Ishikawa (cell line): ENCODE measurements around the gene DTYMK.

Source experiments
- CEBPB ChIP-seq: IDR thresholded peaks from 2 replicates; pipeline ENCODE4 v1.6.1; 2012
- CREB1 ChIP-seq: IDR thresholded peaks from 2 replicates; pipeline ENCODE4 v1.6.1; 2012; ENCODE audit warnings: low read depth
- EGR1 ChIP-seq: IDR thresholded peaks from 2 replicates; pipeline ENCODE4 v1.6.1; 2012
- EP300 ChIP-seq: IDR thresholded peaks from 2 replicates; pipeline ENCODE4 v1.6.1; 2012; ENCODE audit warnings: borderline replicate concordance
- FOXM1 ChIP-seq: IDR thresholded peaks from 2 replicates; pipeline ENCODE4 v1.6.1; 2012; ENCODE audit warnings: low read depth, borderline replicate concordance
- NFIC ChIP-seq: IDR thresholded peaks from 2 replicates; pipeline ENCODE4 v1.6.1; 2012
- RAD21 ChIP-seq: IDR thresholded peaks from 2 replicates; pipeline ENCODE4 v1.6.1; 2012; ENCODE audit warnings: low read depth
- TAF1 ChIP-seq: IDR thresholded peaks from 2 replicates; pipeline ENCODE4 v1.6.1; 2012; ENCODE audit warnings: low read depth, mild to moderate bottlenecking
- TCF12 ChIP-seq: IDR thresholded peaks from 2 replicates; pipeline ENCODE4 v1.6.1; 2012; ENCODE audit warnings: low read depth
- TEAD4 ChIP-seq: IDR thresholded peaks from 2 replicates; pipeline ENCODE4 v1.6.1; 2012
- USF1 ChIP-seq: IDR thresholded peaks from 2 replicates; pipeline ENCODE4 v1.6.1; 2012
- YY1 ChIP-seq: IDR thresholded peaks from 2 replicates; pipeline ENCODE4 v1.6.1; 2012; ENCODE audit warnings: low read depth
- ZBTB7A ChIP-seq: IDR thresholded peaks from 2 replicates; pipeline ENCODE4 v1.6.1; 2012; ENCODE audit warnings: low read depth
- TF ChIP-seq, protein P1 (sequence below): IDR thresholded peaks from 2 replicates; pipeline ENCODE4 v1.6.1; 2012
- TF ChIP-seq, protein P2 (sequence below): IDR thresholded peaks from 2 replicates; pipeline ENCODE4 v1.6.1; 2012; ENCODE audit warnings: low read depth, mild to moderate bottlenecking

Gene DTYMK

GRCh38 chr2:241722896-241723454 lies 36.4 kb upstream of the DTYMK start:
- no peak for TF ChIP-seq EP300
- TF ChIP-seq NFIC: no peak
- no peak for TF ChIP-seq EGR1
- TF ChIP-seq TAF1: no peak

- TF ChIP-seq YY1 (no peak), TCF12 (no peak), EP300 (no peak), USF1 (no peak), EGR1 (no peak), FOXM1 (no peak), ZBTB7A (no peak), TAF1 (no peak), NFIC (no peak), CEBPB (no peak)
- TF ChIP-seq, protein P1, sequence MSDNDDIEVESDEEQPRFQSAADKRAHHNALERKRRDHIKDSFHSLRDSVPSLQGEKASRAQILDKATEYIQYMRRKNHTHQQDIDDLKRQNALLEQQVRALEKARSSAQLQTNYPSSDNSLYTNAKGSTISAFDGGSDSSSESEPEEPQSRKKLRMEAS: no peak
Measured at GRCh38 chr2:241721852-241722251, 35.2 kb upstream of the DTYMK start.

DNA sequence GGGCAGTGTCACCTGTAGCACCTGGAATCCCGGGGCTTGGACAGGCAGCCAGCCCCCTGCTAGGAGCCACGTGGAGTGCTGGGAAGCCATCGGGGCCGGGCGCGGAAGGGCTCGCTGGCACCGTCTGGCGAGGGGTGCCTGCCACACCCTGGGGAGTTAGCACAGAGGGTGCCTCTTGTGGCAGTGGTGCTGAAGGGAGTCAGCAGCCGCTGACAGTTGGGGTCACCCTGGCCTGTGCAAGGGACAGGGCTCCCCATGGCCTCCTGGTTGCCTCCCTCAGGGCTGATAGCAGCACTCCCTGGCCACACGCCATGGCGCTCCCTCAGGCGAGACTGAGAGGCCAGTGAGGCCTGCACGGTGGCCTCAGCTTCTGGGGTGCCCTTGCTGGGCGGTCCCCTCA lies 33.9 kb upstream of the DTYMK start:
- TF ChIP-seq TCF12: no peak
- no peak for TF ChIP-seq TEAD4
- TF ChIP-seq NFIC: no peak
- no peak for TF ChIP-seq EGR1
- TF ChIP-seq FOXM1: no peak

DNA sequence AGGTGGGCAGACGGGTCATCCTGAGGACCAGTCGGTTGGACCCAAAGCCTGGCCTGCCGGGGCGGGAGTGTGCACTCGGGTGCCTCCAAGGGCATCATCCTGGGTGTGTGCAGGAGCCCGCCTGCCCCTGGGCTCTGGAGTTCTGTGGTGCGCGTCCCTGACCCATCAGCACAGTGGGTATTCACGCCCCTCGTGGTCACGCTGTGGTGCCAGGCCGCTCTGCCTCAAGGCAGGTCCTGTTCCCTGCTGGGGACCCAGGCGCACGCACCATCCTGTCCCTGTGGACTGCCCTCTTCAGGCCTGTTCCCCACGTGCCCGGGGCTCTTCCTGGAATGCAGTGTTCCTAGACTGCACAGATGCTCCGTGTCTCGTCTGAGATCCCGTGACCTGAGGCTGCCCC lies 33.5 kb upstream of the DTYMK start:
- TF ChIP-seq RAD21 (no peak), ZBTB7A (no peak), TAF1 (no peak), CEBPB (no peak), USF1 (no peak)
- TF ChIP-seq, protein P1: no peak

GRCh38 chr2:241719093-241719492 lies 32.5 kb upstream of the DTYMK start:
- no peak for TF ChIP-seq YY1
- TF ChIP-seq TCF12: no peak

DNA sequence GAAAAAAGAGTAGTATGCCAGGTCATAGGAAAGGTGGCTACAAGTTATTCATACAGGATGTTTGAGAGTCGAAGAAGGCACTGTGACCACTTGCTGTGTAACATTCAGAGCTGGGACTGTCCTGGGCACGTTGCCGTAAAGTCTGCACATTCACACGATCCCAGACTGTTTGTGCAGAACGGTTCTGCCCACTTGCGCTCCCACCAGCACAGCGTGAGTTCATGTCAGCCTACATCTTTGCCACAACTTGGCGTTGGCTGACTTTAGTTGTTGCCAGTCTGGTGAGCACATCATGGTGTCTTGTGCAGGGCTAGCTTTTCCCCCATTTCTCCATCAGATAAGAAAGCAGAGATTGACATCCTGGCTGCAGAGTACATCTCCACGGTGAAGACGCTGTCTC lies 22.3 kb upstream of the DTYMK start:
- TF ChIP-seq EP300 (no peak), CEBPB (no peak), RAD21 (no peak), CREB1 (no peak)

DNA sequence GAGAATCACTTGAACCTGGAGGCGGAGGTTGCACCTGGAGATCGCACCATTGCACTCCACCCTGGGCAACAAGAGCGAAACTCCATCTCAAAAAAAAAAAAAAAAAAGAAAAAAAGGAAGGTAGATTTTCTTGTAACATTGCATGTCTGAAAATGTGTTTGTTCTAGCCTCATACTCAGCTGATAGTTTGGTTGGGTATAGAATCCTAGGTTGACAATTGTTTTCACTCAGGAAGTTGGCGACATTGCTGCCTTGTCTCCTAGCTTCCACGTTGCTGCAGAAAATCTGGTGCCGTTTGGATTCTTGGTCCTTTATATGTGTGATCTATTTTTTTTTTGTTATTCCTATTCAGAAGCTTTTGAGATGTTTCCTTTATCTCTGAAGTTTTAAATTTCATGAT lies 19.9 kb upstream of the DTYMK start:
- TF ChIP-seq TEAD4 (no peak), TCF12 (no peak), FOXM1 (no peak), CEBPB (no peak), RAD21 (no peak), NFIC (no peak), YY1 (no peak), ZBTB7A (no peak), EGR1 (no peak), CREB1 (no peak), TAF1 (no peak), EP300 (no peak)
- TF ChIP-seq, protein P1: no peak
- TF ChIP-seq, protein P2, sequence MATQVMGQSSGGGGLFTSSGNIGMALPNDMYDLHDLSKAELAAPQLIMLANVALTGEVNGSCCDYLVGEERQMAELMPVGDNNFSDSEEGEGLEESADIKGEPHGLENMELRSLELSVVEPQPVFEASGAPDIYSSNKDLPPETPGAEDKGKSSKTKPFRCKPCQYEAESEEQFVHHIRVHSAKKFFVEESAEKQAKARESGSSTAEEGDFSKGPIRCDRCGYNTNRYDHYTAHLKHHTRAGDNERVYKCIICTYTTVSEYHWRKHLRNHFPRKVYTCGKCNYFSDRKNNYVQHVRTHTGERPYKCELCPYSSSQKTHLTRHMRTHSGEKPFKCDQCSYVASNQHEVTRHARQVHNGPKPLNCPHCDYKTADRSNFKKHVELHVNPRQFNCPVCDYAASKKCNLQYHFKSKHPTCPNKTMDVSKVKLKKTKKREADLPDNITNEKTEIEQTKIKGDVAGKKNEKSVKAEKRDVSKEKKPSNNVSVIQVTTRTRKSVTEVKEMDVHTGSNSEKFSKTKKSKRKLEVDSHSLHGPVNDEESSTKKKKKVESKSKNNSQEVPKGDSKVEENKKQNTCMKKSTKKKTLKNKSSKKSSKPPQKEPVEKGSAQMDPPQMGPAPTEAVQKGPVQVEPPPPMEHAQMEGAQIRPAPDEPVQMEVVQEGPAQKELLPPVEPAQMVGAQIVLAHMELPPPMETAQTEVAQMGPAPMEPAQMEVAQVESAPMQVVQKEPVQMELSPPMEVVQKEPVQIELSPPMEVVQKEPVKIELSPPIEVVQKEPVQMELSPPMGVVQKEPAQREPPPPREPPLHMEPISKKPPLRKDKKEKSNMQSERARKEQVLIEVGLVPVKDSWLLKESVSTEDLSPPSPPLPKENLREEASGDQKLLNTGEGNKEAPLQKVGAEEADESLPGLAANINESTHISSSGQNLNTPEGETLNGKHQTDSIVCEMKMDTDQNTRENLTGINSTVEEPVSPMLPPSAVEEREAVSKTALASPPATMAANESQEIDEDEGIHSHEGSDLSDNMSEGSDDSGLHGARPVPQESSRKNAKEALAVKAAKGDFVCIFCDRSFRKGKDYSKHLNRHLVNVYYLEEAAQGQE: no peak

- no peak for TF ChIP-seq NFIC
- no peak for TF ChIP-seq USF1
- no peak for TF ChIP-seq EGR1
- TF ChIP-seq, protein P1: no peak
- TF ChIP-seq, protein P2: no peak
- no peak for TF ChIP-seq TEAD4
Measured at GRCh38 chr2:241703032-241703604, 16.5 kb upstream of the DTYMK start.
